CD4-positive, alpha-beta T cell treated with Interleukin-10 for 1 hour (primary cell): Measurements from ENCODE around the gene PNPT1.

Experiments used
- DNase-seq: peaks from one replicate; pipeline ENCODE4 v3.0.0-alpha.2; 2020

Gene PNPT1

GRCh38 chr2:55592130-55592529 is 101.5 kb downstream of the PNPT1 start:
- no peak for DNase-seq

- no peak for DNase-seq
These were observed 102.7 kb downstream of the PNPT1 start for GRCh38 chr2:55590810-55591440.

GRCh38 chr2:55585451-55586080 is 108.1 kb downstream of the PNPT1 start:
- DNase-seq = no peak
